ENCODE results near the gene ZDHHC21. TPM values are rescaled to one million over a fixed set of nuclear protein-coding genes. Genes with fewer than 3 reads are reported as not detected.

Gene ZDHHC21
- total and polyA plus RNA-seq, 2 of the 8 experiments (the other 6 are each of a cell fraction or from before 2014, with no cell fraction given) = 1.9 to 6.0 TPM

DNA sequence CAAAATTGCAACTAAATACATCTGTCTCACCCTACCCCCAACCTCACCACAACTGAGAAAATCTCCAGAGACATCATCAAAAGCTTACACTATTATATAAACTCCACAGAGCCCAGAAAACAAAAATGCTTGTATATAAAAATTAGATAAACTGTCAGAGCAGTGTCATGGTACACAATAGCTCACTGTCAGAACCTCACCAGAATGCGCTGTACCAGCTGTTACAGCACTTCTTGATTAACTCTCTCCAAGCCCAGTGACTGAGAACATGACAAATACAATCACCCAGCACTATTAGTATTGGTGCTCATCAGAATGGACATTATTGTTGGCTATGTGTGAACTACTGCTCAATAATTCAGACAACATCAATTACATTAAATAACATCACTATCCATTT, 65.7 kb downstream of the ZDHHC21 start (continued):
- TF ChIP-seq KDM1A (IDR thresholded peaks at IDR 0.05; ENCODE audit: borderline replicate concordance, low read length) (no peak), SRF (IDR thresholded peaks at IDR 0.05; ENCODE audit: low read depth, low read length) (no peak)
